ENCODE data around the gene KRTAP5-3. TPM values are rescaled to one million over a fixed set of nuclear protein-coding genes. Genes with fewer than 3 reads are reported as not detected.
"Not testable (repeated sequence)": the region's sequence is repeated elsewhere in the genome, so short reads cannot be mapped to it uniquely, and the experiment has no call there.

KRTAP5-3 gene
- total and polyA plus RNA-seq, 4 donors: not detected

DNA sequence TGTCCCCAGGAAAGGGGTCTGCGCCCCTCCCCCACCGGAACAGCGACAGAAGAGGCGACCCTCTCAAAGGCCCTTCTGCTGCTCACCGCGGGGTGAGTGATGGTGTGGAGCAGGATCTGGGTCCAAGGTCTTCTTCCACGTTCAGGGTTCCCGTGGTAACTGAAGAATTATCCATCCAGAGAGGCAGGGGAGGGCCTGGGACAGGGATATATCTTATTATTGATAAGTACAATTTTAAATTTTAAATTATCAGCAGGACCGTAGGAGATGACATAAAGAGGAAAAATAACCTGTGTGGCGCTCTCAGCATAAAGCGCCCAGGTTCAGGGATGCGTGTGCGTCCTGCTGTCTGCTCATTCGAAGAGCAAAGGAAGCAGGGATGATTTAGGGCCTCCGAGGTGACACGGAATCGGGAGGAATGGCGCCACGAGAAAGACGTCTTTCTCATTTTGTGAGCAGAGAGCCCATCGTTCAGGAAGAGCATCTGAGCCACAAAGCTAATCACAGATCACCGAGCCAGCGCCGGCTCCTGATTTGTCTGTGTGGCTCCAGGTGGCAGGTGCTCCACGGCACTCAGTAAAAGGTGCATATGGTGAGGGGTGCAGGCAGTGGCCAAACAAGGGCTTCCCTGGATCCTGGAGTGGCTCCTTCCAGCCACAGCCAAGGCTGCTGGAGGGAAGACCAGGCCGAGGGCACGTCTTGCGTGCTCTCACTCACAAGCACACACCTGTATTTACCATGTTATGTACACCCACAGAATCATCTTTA, 40.6 kb upstream of the KRTAP5-3 start:
- WGBS, 2 donors: 88 to 92% methylated on average over 28 of the region's 28 CpGs
- Histone ChIP-seq H3K9ac (ENCODE audit: insufficient read depth in 1 of 2, low read length in 2 of 2) (no peak overlapping the region), H3K4me1 (ENCODE audit: control insufficient read depth in 5 of 5, insufficient read depth in 5 of 5, low read length in 5 of 5) (peaks cover 0 to 11% (median 0%) of the 10 kb centered on the region in 5 donors), H3K9me3 (ENCODE audit: control insufficient read depth in 4 of 4, insufficient read depth in 3 of 4, low read length in 3 of 4) (no peaks in the 10 kb centered on the region), H3K27me3 (ENCODE audit: control insufficient read depth in 3 of 3, insufficient read depth in 3 of 3, low read length in 2 of 3) (no peaks in the 10 kb centered on the region), H3K36me3 (ENCODE audit: control insufficient read depth in 4 of 4, insufficient read depth in 4 of 4, low read length in 4 of 4) (no peaks in the 10 kb centered on the region), H3K27ac (ENCODE audit: low read depth in 1 of 2, low read length in 1 of 2) (no peak overlapping the region), H3K4me3 (no peak overlapping the region)
- ATAC-seq (ENCODE audit: insufficient read depth, low FRiP score) (no peak), DNase-seq (no peak)
- TF ChIP-seq, protein P1, sequence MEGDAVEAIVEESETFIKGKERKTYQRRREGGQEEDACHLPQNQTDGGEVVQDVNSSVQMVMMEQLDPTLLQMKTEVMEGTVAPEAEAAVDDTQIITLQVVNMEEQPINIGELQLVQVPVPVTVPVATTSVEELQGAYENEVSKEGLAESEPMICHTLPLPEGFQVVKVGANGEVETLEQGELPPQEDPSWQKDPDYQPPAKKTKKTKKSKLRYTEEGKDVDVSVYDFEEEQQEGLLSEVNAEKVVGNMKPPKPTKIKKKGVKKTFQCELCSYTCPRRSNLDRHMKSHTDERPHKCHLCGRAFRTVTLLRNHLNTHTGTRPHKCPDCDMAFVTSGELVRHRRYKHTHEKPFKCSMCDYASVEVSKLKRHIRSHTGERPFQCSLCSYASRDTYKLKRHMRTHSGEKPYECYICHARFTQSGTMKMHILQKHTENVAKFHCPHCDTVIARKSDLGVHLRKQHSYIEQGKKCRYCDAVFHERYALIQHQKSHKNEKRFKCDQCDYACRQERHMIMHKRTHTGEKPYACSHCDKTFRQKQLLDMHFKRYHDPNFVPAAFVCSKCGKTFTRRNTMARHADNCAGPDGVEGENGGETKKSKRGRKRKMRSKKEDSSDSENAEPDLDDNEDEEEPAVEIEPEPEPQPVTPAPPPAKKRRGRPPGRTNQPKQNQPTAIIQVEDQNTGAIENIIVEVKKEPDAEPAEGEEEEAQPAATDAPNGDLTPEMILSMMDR (IDR thresholded peaks at IDR 0.05; ENCODE audit: control extremely low read depth, extremely low read depth): no peak

DNA sequence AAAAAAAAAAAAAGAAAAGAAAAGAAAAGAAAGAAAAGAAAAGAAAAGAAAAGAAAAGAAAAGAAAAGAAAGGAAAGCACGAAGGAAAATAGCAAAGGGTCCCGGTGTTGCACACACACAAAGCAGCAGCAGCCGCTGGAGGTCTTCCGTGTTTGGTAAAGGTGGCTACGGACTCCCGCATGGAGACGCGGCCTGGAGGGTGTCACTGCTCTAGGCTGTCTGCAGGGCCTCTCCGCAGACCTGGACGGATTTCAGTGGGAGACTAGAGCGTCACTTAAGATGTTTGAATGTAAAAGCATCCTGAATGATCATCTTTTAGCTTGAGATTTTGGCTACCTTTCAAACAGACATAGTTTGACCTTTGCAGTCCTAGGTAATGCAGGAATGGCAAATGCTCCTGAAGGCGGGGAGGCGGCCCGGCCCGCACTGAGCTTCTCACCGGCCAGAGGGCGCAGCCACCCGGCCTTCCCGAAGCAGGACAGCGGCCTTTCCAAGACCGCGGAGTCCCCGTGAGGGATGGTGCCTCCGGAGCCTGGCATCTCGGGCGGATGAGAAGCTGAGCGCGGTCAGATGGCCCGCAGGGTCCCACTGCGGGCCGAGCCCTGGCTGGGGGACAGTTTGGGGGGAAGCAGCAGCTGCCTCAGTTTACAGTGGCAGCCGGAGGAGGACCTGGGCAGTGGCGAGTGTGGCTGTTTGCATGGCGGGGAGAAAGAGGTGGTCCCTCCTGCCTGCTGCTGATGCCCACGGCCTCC, 39.8 kb upstream of the KRTAP5-3 start:
- no peak for DNase-seq
- no peak overlapping the region for H3K4me3 ChIP-seq
- WGBS, 2 donors: 92 to 94% methylated on average over 35 of the region's 35 CpGs
- no peaks in the 10 kb centered on the region for H3K27me3 ChIP-seq (ENCODE audit: control insufficient read depth in 3 of 3, insufficient read depth in 3 of 3, low read length in 2 of 3)
- H3K9ac ChIP-seq (ENCODE audit: insufficient read depth in 1 of 2, low read length in 2 of 2): no peak overlapping the region
- no peak overlapping the region for H3K27ac ChIP-seq (ENCODE audit: low read depth in 1 of 2, low read length in 1 of 2)
- no peak for ATAC-seq (ENCODE audit: insufficient read depth, low FRiP score)
- TF ChIP-seq, protein P1 (IDR thresholded peaks at IDR 0.05; ENCODE audit: control extremely low read depth, extremely low read depth): no peak
- peaks cover 0 to 4% (median 0%) of the 10 kb centered on the region in 5 donors for H3K4me1 ChIP-seq (ENCODE audit: control insufficient read depth in 5 of 5, insufficient read depth in 5 of 5, low read length in 5 of 5)
- no peaks in the 10 kb centered on the region for H3K9me3 ChIP-seq (ENCODE audit: control insufficient read depth in 4 of 4, insufficient read depth in 3 of 4, low read length in 3 of 4)
- H3K36me3 ChIP-seq (ENCODE audit: control insufficient read depth in 4 of 4, insufficient read depth in 4 of 4, low read length in 4 of 4): no peaks in the 10 kb centered on the region

DNA sequence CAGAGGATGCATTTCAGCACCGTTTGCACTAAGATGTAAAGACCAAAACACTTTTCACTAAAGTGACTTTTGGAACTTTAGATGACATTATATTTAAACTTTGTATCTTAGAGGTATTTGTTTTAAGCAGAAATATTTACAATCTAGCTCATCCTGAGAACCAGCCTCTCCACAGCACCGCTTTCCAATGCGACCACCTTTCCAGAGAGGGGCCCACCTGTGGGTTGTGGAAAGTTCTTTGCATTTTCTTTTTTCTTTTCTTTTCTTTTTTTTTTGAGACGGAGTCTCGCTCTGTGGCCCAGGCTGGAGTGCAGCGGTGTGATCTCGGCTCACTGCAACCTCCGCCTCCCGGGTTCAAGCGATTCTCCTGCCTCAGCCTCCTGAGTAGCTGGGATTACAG, 38.3 kb upstream of the KRTAP5-3 start:
- not testable (repeated sequence) for ATAC-seq (ENCODE audit: insufficient read depth, low FRiP score); H3K9ac ChIP-seq (ENCODE audit: insufficient read depth in 1 of 2, low read length in 2 of 2)

DNA sequence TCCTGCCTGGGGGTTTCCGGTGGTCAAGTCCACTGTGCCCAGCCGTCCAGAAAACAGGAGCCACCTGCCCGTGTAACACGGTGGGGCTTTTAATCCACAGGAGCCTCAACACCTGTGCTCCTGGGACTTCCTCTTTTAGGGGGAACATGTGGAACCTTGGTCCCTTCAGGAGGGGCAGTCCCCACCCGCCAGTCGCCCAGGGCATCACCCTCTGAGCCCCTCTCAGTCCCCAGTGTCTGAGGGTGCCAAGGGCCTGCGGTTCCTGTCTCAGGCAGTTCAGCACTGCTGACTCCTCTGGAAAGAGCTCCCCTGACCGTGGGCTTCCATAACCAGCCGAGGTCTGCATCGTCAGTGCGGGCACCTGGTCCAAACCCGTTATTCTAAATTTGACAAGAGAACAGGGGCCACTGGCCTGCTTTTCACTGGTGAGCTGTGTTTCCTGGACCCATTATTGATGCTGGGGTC, 37.1 kb upstream of the KRTAP5-3 start:
- H3K36me3 ChIP-seq (ENCODE audit: control insufficient read depth in 4 of 4, insufficient read depth in 4 of 4, low read length in 4 of 4): no peaks in the 10 kb centered on the region
- H3K27ac ChIP-seq (ENCODE audit: low read depth in 1 of 2, low read length in 1 of 2): no peak overlapping the region
- TF ChIP-seq, protein P1 (IDR thresholded peaks at IDR 0.05; ENCODE audit: control extremely low read depth, extremely low read depth): no peak
- ATAC-seq (ENCODE audit: insufficient read depth, low FRiP score) (no peak), DNase-seq (no peak)
- H3K9ac ChIP-seq (ENCODE audit: insufficient read depth in 1 of 2, low read length in 2 of 2): no peak overlapping the region
- peaks cover 0 to 1% (median 0%) of the 10 kb centered on the region in 5 donors for H3K4me1 ChIP-seq (ENCODE audit: control insufficient read depth in 5 of 5, insufficient read depth in 5 of 5, low read length in 5 of 5)
- no peaks in the 10 kb centered on the region for H3K27me3 ChIP-seq (ENCODE audit: control insufficient read depth in 3 of 3, insufficient read depth in 3 of 3, low read length in 2 of 3)
- no peak overlapping the region for H3K4me3 ChIP-seq
- H3K9me3 ChIP-seq (ENCODE audit: control insufficient read depth in 4 of 4, insufficient read depth in 3 of 4, low read length in 3 of 4): no peaks in the 10 kb centered on the region
- WGBS, 2 donors: 59 to 73% methylated on average over 12 of the region's 12 CpGs

More for the DNA sequence above, 38.3 kb upstream of the KRTAP5-3 start:
- H3K4me3 ChIP-seq; H3K9me3 ChIP-seq (ENCODE audit: control insufficient read depth in 4 of 4, insufficient read depth in 3 of 4, low read length in 3 of 4); H3K27me3 ChIP-seq (ENCODE audit: control insufficient read depth in 3 of 3, insufficient read depth in 3 of 3, low read length in 2 of 3); H3K36me3 ChIP-seq (ENCODE audit: control insufficient read depth in 4 of 4, insufficient read depth in 4 of 4, low read length in 4 of 4); H3K4me1 ChIP-seq (ENCODE audit: control insufficient read depth in 5 of 5, insufficient read depth in 5 of 5, low read length in 5 of 5); DNase-seq; H3K27ac ChIP-seq (ENCODE audit: low read depth in 1 of 2, low read length in 1 of 2): not testable (repeated sequence)
- WGBS, 2 donors: 88 to 94% methylated on average over 10 of the region's 10 CpGs
